HG03378 (cell line): Measurements from ENCODE around the gene TRIP12.
"Not testable (repeated sequence)": the region's sequence is repeated elsewhere in the genome, so short reads cannot be mapped to it uniquely, and the experiment has no call there.

ENCODE experiments used
- ATAC-seq: cut with Tn5 transposase; IDR thresholded peaks from one replicate; pipeline ENCODE4 v1.9.1; 2021; ENCODE audit warnings: mild to moderate bottlenecking, moderate library complexity; ENCODE audit not compliant: unreplicated experiment

TRIP12 gene

GRCh38 chr2:229921101-229921891 is 513 bp downstream of the TRIP12 start:
- peak; percentile 0 for ATAC-seq

- no peak for ATAC-seq
These were observed 1.7 kb downstream of the TRIP12 start for GRCh38 chr2:229920011-229920641.

- no peak for ATAC-seq
These were observed 4.0 kb downstream of the TRIP12 start for GRCh38 chr2:229917793-229918192.

DNA sequence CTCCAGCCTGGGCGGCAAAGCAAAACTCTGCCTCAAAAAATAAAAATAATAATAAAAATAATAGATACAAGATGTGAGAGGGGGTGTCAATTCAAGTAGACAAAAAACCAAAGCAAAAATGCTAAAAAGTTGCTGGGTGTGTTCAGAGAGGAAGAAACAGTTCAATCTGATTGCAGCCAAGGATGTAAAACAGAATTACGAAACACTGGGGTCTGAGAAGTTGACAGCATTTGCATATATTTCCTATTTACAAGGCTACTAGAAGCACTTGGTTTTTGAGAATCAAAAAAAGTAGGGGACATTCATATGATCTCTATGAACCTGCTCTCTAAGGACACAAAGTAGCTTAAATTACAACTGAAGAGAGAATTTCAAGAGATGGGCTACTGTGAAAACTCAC is 7.6 kb downstream of the TRIP12 start:
- no peak for ATAC-seq

DNA sequence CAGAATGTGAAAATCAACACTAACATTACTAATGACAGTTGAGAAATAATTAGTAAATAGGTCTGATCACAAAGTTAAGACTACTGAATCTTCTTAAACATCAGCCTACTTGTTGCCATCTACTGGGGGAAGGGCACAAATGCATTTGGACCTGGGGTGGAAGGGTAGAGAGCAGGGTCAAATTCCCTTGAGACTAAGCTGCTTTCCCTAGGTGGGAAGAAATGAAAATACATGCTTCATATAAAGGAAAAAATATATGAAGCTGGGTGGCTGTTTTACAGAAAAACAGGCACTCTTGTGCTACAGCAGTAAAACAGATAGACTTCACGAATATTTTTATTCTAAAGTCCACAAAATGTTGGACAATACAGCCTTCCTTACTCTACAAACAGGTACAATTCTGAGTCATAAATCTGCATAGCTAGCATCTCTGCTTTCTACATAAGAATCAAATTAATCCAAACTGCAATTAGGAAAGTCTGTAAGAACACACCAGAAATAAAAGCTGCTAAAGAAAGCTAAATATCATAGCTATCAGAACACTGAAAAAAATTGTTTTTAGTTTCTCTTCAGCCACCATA is 10.9 kb downstream of the TRIP12 start:
- ATAC-seq = peak; percentile 56

- ATAC-seq = peak; percentile 7
These were observed 11.5 kb downstream of the TRIP12 start for GRCh38 chr2:229910147-229910831.

- no peak for ATAC-seq
These were observed 12.7 kb downstream of the TRIP12 start for GRCh38 chr2:229909090-229909489.

GRCh38 chr2:229905601-229906000 is 16.2 kb downstream of the TRIP12 start:
- ATAC-seq = no peak

GRCh38 chr2:229903037-229903436 is 18.8 kb downstream of the TRIP12 start:
- no peak for ATAC-seq

DNA sequence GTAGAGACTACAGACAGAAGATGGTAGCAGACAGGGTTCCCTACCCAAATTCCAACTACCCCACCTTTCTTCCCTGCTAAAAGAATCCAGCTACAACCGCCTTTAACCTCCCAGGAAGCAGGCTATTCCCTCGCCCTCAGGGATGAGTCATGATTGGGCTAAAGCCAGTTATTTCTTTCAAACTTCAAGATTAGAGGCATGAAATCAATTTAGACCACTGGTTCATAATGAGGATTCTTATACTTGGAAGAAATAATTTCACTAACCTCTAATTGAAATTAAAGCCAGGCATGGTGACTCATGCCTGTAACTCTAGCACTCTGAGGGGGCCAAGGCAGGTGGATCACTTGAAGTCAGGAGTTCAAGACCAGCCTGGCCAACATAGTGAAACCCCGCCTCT is 20.0 kb downstream of the TRIP12 start:
- ATAC-seq = no peak

GRCh38 chr2:229900514-229900913 is 21.3 kb downstream of the TRIP12 start:
- not testable (repeated sequence) for ATAC-seq

GRCh38 chr2:229900012-229900411 is 21.8 kb downstream of the TRIP12 start:
- no peak for ATAC-seq

- ATAC-seq = no peak
These were observed 22.2 kb downstream of the TRIP12 start for GRCh38 chr2:229899604-229900003.

DNA sequence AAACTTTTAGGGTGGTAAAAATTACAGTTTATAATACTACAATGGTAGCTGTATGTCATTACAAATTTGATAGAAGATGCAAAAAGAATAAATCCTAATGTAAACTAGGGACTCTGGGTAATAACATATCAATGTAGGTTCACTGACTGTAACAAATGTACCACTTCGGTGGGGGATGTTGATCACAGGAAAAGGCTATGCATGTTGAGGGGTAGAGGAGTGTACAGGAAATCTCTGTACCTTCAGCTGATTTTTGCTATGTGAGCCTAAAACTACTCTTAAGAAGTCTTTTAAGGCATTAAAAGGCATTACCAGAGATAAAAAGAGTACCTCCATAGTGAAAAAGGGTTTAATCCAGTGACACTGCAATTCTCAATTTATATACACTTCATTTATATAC is 25.0 kb downstream of the TRIP12 start:
- no peak for ATAC-seq

- ATAC-seq = no peak
These were observed 32.8 kb downstream of the TRIP12 start for GRCh38 chr2:229889023-229889422.

- ATAC-seq = no peak
These were observed 33.8 kb downstream of the TRIP12 start for GRCh38 chr2:229888031-229888430.

DNA sequence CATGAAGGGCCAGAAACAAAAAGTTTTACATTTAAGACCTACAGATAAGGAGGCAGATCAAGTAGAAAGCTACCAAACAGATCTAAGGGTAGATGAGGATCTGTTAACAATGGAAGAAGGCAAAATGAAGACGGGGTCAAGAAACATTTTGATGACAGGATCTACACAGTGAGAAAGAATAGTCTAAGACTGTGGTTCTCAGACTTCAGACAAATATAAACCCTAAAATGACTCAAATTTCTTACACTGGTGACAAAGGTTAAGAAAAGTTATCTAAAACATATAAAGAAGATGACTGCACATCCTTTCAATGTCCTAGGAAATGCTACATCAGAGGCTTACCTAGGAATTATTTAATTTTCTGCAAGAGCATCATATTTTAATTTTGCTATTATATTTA is 34.4 kb downstream of the TRIP12 start:
- ATAC-seq = no peak

DNA sequence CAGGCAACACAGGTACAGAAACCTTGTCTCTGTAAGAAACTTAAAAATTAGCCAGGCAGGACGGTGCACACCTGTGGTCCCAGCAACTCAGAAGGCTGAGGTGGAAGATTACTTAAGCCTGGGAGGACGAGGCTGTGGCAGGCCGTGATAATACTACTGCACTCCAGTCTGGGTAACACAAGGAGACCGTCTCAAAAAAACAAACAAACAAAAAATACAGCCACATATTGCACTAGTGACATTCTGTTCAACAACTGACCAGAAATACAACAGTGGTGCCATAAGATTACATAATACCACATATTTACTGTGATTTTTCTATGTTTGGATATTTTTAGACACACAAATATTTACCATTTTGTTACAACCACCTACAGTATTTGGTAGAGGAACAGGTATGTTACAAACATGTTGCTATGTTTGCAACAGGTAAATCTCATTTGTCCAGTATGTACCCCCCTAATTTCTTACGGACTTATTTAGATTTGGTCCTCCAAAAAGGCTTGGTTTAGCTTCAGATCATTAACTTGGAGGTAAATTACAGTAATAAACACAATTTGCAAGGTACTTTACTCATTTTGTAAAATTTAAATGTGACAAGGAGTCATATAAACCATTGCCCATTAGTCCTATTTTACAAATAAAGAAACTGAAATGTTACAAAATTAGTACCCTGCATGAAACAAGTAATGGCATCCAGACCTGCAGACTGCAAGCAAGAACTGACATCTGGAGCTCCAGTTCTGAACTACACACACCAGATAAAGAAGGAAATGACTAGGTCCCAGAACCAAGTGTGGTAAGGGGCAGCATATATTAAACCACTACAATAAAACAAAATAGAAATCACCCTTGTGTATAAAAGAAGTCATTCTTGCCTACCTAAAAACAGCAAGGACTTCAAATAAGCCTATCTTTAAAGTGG is 36.8 kb downstream of the TRIP12 start:
- ATAC-seq = peak; percentile 67

GRCh38 chr2:229882583-229882982 is 39.2 kb downstream of the TRIP12 start:
- no peak for ATAC-seq

DNA sequence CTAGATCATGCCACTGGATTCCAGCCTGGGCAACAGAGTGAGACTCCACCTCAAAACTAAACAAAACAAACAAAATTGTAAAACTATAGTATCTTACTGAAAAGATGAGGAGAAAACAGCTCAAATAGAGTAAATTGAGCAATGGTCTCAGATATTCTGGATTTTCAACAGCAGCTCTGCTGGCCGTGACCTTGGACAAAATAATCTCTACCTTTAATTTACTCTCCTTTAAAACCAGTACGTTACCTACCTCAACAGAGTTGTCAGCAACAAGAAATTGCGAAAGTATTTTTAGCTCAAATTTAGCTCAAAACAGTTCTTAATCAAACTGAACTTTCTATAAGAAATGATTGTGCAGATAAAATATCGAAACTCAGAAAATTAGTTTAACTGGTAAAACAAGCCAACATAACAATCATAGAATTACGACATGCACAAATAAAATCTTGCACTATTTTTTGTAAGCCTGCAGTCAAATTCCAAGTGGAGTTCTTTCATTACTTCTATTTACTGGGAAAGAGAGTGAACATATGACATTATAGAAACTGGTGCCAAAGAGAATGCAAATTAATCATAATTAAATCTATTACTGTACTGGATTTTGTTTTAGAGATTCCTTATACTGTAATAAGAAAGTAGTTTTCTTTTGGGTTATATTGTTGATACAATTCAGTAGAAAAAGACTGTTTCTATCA is 40.8 kb downstream of the TRIP12 start:
- ATAC-seq = no peak
